Measurements from ENCODE around the gene OR6K6. TPM values are rescaled to one million over a fixed set of nuclear protein-coding genes. Genes with fewer than 3 reads are reported as not detected.

The OR6K6 gene
- total and polyA plus RNA-seq, 2 experiments from 2014 or later = not detected

- Histone ChIP-seq H3K4me1 (ENCODE audit: low read depth) (no peaks in the 10 kb centered on the region), H3K9me3 (ENCODE audit: low read depth) (no peaks in the 10 kb centered on the region), H3K27ac (no peak overlapping the region), H3K4me3 (no peak overlapping the region), H3K36me3 (no peaks in the 10 kb centered on the region), H3K27me3 (no peaks in the 10 kb centered on the region)
- no peak for TF ChIP-seq CTCF (IDR thresholded peaks at IDR 0.05; ENCODE audit: low read depth, low read length)
- DNase-seq (ENCODE audit: low read depth in 1 of 2, low spot score in 1 of 2) = no peak
Measured at GRCh38 chr1:158801396-158801795, 46.9 kb downstream of the OR6K6 start.

GRCh38 chr1:158803678-158804077 is 49.2 kb downstream of the OR6K6 start:
- H3K27ac ChIP-seq = no peak overlapping the region
- no peaks in the 10 kb centered on the region for H3K36me3 ChIP-seq
- no peak for DNase-seq (ENCODE audit: low read depth in 1 of 2, low spot score in 1 of 2)
- TF ChIP-seq CTCF (IDR thresholded peaks at IDR 0.05; ENCODE audit: low read depth, low read length) = no peak
- H3K9me3 ChIP-seq (ENCODE audit: low read depth) = no peaks in the 10 kb centered on the region
- no peaks in the 10 kb centered on the region for H3K27me3 ChIP-seq
- no peak overlapping the region for H3K4me3 ChIP-seq
- no peaks in the 10 kb centered on the region for H3K4me1 ChIP-seq (ENCODE audit: low read depth)

Other genes with a start within 250 kb of the OR6K6 start
- gene OR6Y1, start 200.3 kb upstream of the OR6K6 start, total RNA-seq = not detected in 2 replicates
- gene OR6Y1, start 200.3 kb upstream of the OR6K6 start, polyA plus RNA-seq = not detected in 2 replicates
- gene OR6P1, start 184.1 kb upstream of the OR6K6 start, total RNA-seq = not detected in 2 replicates
- not detected in 2 replicates for gene OR6P1, start 184.1 kb upstream of the OR6K6 start, polyA plus RNA-seq
- not detected in 2 replicates for gene OR10X1, start 174.8 kb upstream of the OR6K6 start, total RNA-seq
- gene OR10X1, start 174.8 kb upstream of the OR6K6 start, polyA plus RNA-seq = not detected in 2 replicates
- gene OR10Z1, start 149.5 kb upstream of the OR6K6 start, total RNA-seq = not detected in 2 replicates
- not detected in 2 replicates for gene OR10Z1, start 149.5 kb upstream of the OR6K6 start, polyA plus RNA-seq
- gene SPTA1, start 68.0 kb upstream of the OR6K6 start, total RNA-seq = 0.42 and 1.8 TPM in 2 replicates
- 0.45 and 0.56 TPM in 2 replicates for gene SPTA1, start 68.0 kb upstream of the OR6K6 start, polyA plus RNA-seq
- not detected in 2 replicates for gene OR6K2, start 54.1 kb upstream of the OR6K6 start, total RNA-seq
- not detected in 2 replicates for gene OR6K2, start 54.1 kb upstream of the OR6K6 start, polyA plus RNA-seq
- gene OR6K3, start 34.0 kb upstream of the OR6K6 start, total RNA-seq = not detected in 2 replicates
- not detected in 2 replicates for gene OR6K3, start 34.0 kb upstream of the OR6K6 start, polyA plus RNA-seq
- not detected in 2 replicates for gene OR6N1, start 17.5 kb downstream of the OR6K6 start, total RNA-seq
- not detected in 2 replicates for gene OR6N1, start 17.5 kb downstream of the OR6K6 start, polyA plus RNA-seq
- not detected in 2 replicates for gene OR6N2, start 26.5 kb downstream of the OR6K6 start, total RNA-seq
- not detected in 2 replicates for gene OR6N2, start 26.5 kb downstream of the OR6K6 start, polyA plus RNA-seq
- gene MNDA, start 76.6 kb downstream of the OR6K6 start, total RNA-seq = not detected in 2 replicates
- not detected in 2 replicates for gene MNDA, start 76.6 kb downstream of the OR6K6 start, polyA plus RNA-seq
- not detected in 2 replicates for gene PYHIN1, start 176.8 kb downstream of the OR6K6 start, total RNA-seq
- gene PYHIN1, start 176.8 kb downstream of the OR6K6 start, polyA plus RNA-seq = not detected in 2 replicates